Neuronal stem cell (in vitro differentiated cells): ENCODE measurements around the gene TMEM132A.

Experiments
- DNase-seq: peaks from one replicate; pipeline ENCODE4 v3.0.0-alpha.2; 2013; ENCODE audit warnings: low spot score
- H2AFZ ChIP-seq: one replicate; pipeline ENCODE4 v1.6.1; 2013; ENCODE audit warnings: mild to moderate bottlenecking, low read length, inconsistent platforms
- H2AK5ac ChIP-seq: 2 replicates; pipeline ENCODE4 v1.6.1; 2013; ENCODE audit warnings: low read depth, mild to moderate bottlenecking, inconsistent platforms, low read length, moderate library complexity, mixed read lengths
- H2BK120ac ChIP-seq: 2 replicates; pipeline ENCODE4 v1.6.1; 2013; ENCODE audit warnings: low read depth, mild to moderate bottlenecking, inconsistent platforms, low read length, moderate library complexity, mixed read lengths
- H2BK12ac ChIP-seq: one replicate; pipeline ENCODE4 v1.6.1; 2013; ENCODE audit warnings: low read length, inconsistent platforms
- H2BK15ac ChIP-seq: 2 replicates; pipeline ENCODE4 v1.6.1; 2013; ENCODE audit warnings: mild to moderate bottlenecking, low read length, inconsistent platforms, mixed read lengths
- H2BK5ac ChIP-seq: one replicate; pipeline ENCODE4 v1.6.1; 2013; ENCODE audit warnings: inconsistent platforms, mild to moderate bottlenecking, low read length, moderate library complexity
- H3K14ac ChIP-seq: one replicate; pipeline ENCODE4 v1.6.1; 2013; ENCODE audit warnings: low read length, inconsistent platforms
- H3K18ac ChIP-seq: 2 replicates; pipeline ENCODE4 v1.6.1; 2013; ENCODE audit warnings: low read length, inconsistent platforms
- H3K23ac ChIP-seq: 2 replicates; pipeline ENCODE4 v1.6.1; 2013; ENCODE audit warnings: low read depth, mild to moderate bottlenecking, mixed read lengths, low read length, inconsistent platforms; ENCODE audit not compliant: poor library complexity
- H3K27ac ChIP-seq: replicated peaks from 3 replicates; pipeline ENCODE4 v1.5.1; 2013; ENCODE audit warnings: low read length, inconsistent platforms
- H3K27me3 ChIP-seq, 3 experiments: 2 replicates each; pipeline ENCODE4 v1.6.1; 2013; ENCODE audit warnings: low read length in 3 of 3, mild to moderate bottlenecking in 2 of 3, inconsistent platforms in 1 of 3, low read depth in 1 of 3, mixed read lengths in 1 of 3, moderate library complexity in 1 of 3; ENCODE audit not compliant: control insufficient read depth in 3 of 3, insufficient read depth in 3 of 3
- H3K36me3 ChIP-seq, 2 donors: replicated peaks in 1 of 2; 2 replicates each; pipeline ENCODE4 v1.6.1; 2013; ENCODE audit warnings: low read length in 2 of 2; ENCODE audit not compliant: control insufficient read depth in 2 of 2, insufficient read depth in 2 of 2
- H3K4ac ChIP-seq: 2 replicates; pipeline ENCODE4 v1.6.1; 2013; ENCODE audit warnings: inconsistent platforms, mild to moderate bottlenecking, low read length, moderate library complexity
- H3K4me1 ChIP-seq, 2 donors: 1 replicate in 1 of 2; 2 replicates in 1 of 2; pipeline ENCODE4 v1.6.1; 2013; ENCODE audit warnings: low read length in 2 of 2, low read depth in 1 of 2; ENCODE audit not compliant: control insufficient read depth in 2 of 2, insufficient read depth in 1 of 2
- H3K4me2 ChIP-seq: one replicate; pipeline ENCODE4 v1.6.1; 2013; ENCODE audit warnings: mild to moderate bottlenecking, low read length, inconsistent platforms; ENCODE audit not compliant: insufficient read depth, poor library complexity, severe bottlenecking
- H3K4me3 ChIP-seq, 2 donors: 2 replicates each; pipeline ENCODE4 v1.5.1; 2013; ENCODE audit warnings: low read length in 2 of 2, mild to moderate bottlenecking in 2 of 2, inconsistent platforms in 1 of 2, moderate library complexity in 1 of 2
- H3K79me1 ChIP-seq: one replicate; pipeline ENCODE4 v1.6.1; 2013; ENCODE audit warnings: low read depth, mild to moderate bottlenecking, inconsistent platforms, low read length, moderate library complexity
- H3K9ac ChIP-seq: one replicate; pipeline ENCODE4 v1.6.1; 2013; ENCODE audit warnings: mild to moderate bottlenecking, low read depth, low read length, inconsistent platforms; ENCODE audit not compliant: poor library complexity
- H3K9me3 ChIP-seq, 2 donors: replicated peaks in 1 of 2; 2 replicates each; pipeline versions ENCODE3 to v1.6.1; 2013; ENCODE audit warnings: low read length in 2 of 2, mild to moderate bottlenecking in 2 of 2, inconsistent platforms in 1 of 2, low read depth in 1 of 2, mixed read lengths in 1 of 2, moderate library complexity in 1 of 2; ENCODE audit not compliant: control insufficient read depth in 2 of 2, insufficient read depth in 1 of 2
- H4K8ac ChIP-seq: one replicate; pipeline ENCODE4 v1.6.1; 2013; ENCODE audit warnings: low read depth, mild to moderate bottlenecking, inconsistent platforms, low read length, moderate library complexity
- H4K91ac ChIP-seq: one replicate; pipeline ENCODE4 v1.6.1; 2013; ENCODE audit warnings: low read length, low read depth, mild to moderate bottlenecking, inconsistent platforms; ENCODE audit not compliant: poor library complexity
- WGBS, 2 donors: extraction: QIAGEN DNeasy Blood & Tissue Kit; methylation state at CpG; one replicate each; pipeline ENCODE4 v1.1.7; 2013; ENCODE audit warnings: missing lambda C conversion rate in 2 of 2, mixed read lengths in 1 of 2; ENCODE audit not compliant: insufficient read length in 2 of 2, insufficient replicate concordance in 1 of 2; ENCODE audit errors: extremely low coverage in 2 of 2; 5-methylcytosine and 5-hydroxymethylcytosine counted together

TMEM132A gene

DNA sequence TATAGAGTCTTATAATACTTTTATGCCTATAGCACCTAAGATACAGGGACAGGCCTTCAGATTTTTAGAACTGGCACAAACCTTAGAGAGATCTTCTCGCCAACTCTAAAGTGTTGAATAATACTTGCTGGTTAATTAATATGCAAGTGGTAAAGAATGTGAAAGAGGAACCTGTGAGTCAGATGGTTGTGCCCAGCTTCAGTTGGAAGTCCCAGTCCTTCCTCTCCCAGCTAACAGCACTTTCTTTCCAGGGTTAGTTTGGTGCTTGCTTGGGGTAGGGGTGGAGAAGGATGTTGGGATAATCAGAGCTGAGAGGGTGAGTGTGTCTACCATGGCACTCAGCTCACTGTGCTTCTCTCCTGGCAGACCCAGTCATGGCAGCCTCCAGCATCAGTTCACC is 4.9 kb upstream of the TMEM132A start:
- Histone ChIP-seq H2BK15ac (no peak overlapping the region), H2BK12ac (no peak overlapping the region), H2AFZ (no peak overlapping the region), H3K9ac (no peak overlapping the region), H3K4ac (no peak overlapping the region), H2BK5ac (no peak overlapping the region), H3K27me3 (no peaks in the 10 kb centered on the region), H3K9me3 (no peaks in the 10 kb centered on the region), H4K91ac (no peak overlapping the region), H3K27ac (no peak overlapping the region), H3K18ac (no peak overlapping the region), H3K79me1 (peaks cover 9% of the 10 kb centered on the region), H3K14ac (no peak overlapping the region), H2AK5ac (no peak overlapping the region), H3K4me2 (no peak overlapping the region), H4K8ac (no peak overlapping the region), H3K36me3 (peaks cover 32 to 76% of the 10 kb centered on the region in 2 donors), H3K23ac (no peak overlapping the region), H3K4me3 (no peak overlapping the region), H3K4me1 (peaks cover 12% of the 10 kb centered on the region in 2 donors), H2BK120ac (no peak overlapping the region)
- no CpG with 5 or more reads among the region's 1 CpG for WGBS, 2 donors
- DNase-seq: no peak

DNA sequence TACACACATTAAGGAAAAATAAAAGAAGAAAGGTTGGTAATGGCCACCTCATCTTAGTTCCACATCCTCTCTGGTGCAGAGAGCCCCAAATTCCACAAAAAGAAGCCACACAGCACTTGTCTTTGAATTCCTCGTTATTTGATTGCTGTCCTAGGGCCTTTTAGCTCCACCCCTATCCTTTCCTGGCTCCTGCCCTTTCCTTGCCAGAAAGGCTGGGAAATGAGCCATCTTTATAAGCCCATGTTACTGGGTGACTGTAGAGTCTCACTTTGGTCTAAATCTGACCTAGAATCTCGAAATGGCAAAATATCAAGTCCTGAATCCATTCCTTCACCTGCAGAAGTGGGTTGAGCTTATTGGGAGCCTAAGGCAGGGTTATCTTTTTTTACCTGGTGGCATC is 4.3 kb upstream of the TMEM132A start:
- peaks cover 5% of the 10 kb centered on the region for H3K79me1 ChIP-seq
- no peak overlapping the region for H2BK5ac ChIP-seq
- peaks cover 12% of the 10 kb centered on the region in 2 donors for H3K4me1 ChIP-seq
- H3K27ac ChIP-seq: no peak overlapping the region
- H3K14ac ChIP-seq: no peak overlapping the region
- no peaks in the 10 kb centered on the region for H3K9me3 ChIP-seq
- H2BK120ac ChIP-seq: no peak overlapping the region
- no peak overlapping the region for H2AFZ ChIP-seq
- WGBS, 2 donors: no CpG with 5 or more reads among the region's 2 CpGs
- no peak overlapping the region for H2AK5ac ChIP-seq
- H3K4ac ChIP-seq: no peak overlapping the region
- no peaks in the 10 kb centered on the region for H3K27me3 ChIP-seq
- H3K4me2 ChIP-seq: no peak overlapping the region
- DNase-seq: no peak
- H3K18ac ChIP-seq: no peak overlapping the region
- H3K9ac ChIP-seq: no peak overlapping the region
- no peak overlapping the region for H2BK15ac ChIP-seq
- no peak overlapping the region for H3K23ac ChIP-seq
- H2BK12ac ChIP-seq: no peak overlapping the region
- no peak overlapping the region for H4K8ac ChIP-seq
- no peak overlapping the region for H4K91ac ChIP-seq
- H3K36me3 ChIP-seq: peaks cover 32 to 76% of the 10 kb centered on the region in 2 donors
- H3K4me3 ChIP-seq: no peak overlapping the region

DNA sequence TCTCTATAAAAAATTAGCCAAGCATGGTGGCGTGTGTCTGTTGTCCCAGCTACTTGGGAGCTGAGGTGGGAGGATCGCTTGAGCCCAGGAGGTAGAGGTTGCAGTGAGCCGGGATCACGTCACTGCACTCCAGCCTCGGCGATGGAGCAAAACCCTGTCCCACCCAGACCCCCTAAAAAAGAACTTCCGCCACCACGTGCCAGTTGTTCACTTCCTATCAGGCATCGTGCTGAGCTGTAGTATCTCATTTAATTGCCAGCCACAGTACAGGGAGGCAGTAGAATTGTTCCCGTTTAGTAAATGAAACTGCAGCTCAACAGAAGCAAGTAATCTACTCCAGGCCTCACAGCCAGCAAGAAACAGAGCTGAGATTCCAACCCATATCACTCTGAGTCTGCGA is 3.0 kb upstream of the TMEM132A start:
- H3K27ac ChIP-seq: no peak overlapping the region
- no peak overlapping the region for H2AK5ac ChIP-seq
- H3K27me3 ChIP-seq: no peaks in the 10 kb centered on the region
- no peak for DNase-seq
- no peak overlapping the region for H2BK120ac ChIP-seq
- H4K91ac ChIP-seq: no peak overlapping the region
- no peak overlapping the region for H3K18ac ChIP-seq
- WGBS, 2 donors: no CpG with 5 or more reads among the region's 11 CpGs
- no peak overlapping the region for H3K23ac ChIP-seq
- H2BK12ac ChIP-seq: no peak overlapping the region
- peaks cover 14 to 15% of the 10 kb centered on the region in 2 donors for H3K4me1 ChIP-seq
- H3K9me3 ChIP-seq: no peaks in the 10 kb centered on the region
- no peak overlapping the region for H2BK15ac ChIP-seq
- no peak overlapping the region for H3K4ac ChIP-seq
- H3K36me3 ChIP-seq: peaks cover 32 to 72% of the 10 kb centered on the region in 2 donors
- no peak overlapping the region for H2AFZ ChIP-seq
- H3K79me1 ChIP-seq: peaks cover 5% of the 10 kb centered on the region
- peak overlapping the region; percentile 54 for H3K9ac ChIP-seq
- no peak overlapping the region for H4K8ac ChIP-seq
- H3K14ac ChIP-seq: no peak overlapping the region
- no peak overlapping the region for H2BK5ac ChIP-seq
- H3K4me2 ChIP-seq: no peak overlapping the region
- no peak overlapping the region for H3K4me3 ChIP-seq

DNA sequence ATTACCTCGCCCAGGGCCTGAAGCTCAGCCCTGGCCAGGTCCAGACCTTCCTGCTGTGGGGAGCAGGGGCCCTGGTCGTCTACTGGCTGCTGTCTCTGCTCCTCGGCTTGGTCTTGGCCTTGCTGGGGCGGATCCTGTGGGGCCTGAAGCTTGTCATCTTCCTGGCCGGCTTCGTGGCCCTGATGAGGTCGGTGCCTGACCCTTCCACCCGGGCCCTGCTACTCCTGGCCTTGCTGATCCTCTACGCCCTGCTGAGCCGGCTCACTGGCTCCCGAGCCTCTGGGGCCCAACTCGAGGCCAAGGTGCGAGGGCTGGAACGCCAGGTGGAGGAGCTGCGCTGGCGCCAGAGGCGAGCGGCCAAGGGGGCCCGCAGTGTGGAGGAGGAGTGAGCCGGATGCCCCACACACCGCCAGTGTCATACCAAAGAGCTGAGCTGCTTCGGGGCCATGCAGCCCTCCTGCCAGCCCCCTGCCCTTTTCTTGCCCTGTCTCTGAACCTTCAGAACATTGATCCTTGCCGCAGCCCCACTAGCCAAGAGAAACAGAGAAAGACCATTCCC is 2.4 kb upstream of the TMEM132A start:
- H3K4ac ChIP-seq: no peak overlapping the region
- no peak overlapping the region for H2BK5ac ChIP-seq
- no peak overlapping the region for H4K91ac ChIP-seq
- no peak overlapping the region for H2BK120ac ChIP-seq
- H4K8ac ChIP-seq: no peak overlapping the region
- H3K9me3 ChIP-seq: no peaks in the 10 kb centered on the region
- no peak overlapping the region for H2BK12ac ChIP-seq
- peak overlapping the region; percentile 54 for H3K9ac ChIP-seq
- no peak overlapping the region for H3K27ac ChIP-seq
- no peak overlapping the region for H3K14ac ChIP-seq
- no peak overlapping the region for H3K4me2 ChIP-seq
- no peak overlapping the region for H2AFZ ChIP-seq
- DNase-seq: no peak
- no peak overlapping the region for H3K18ac ChIP-seq
- H3K4me1 ChIP-seq: peaks cover 11 to 15% of the 10 kb centered on the region in 2 donors
- H3K23ac ChIP-seq: no peak overlapping the region
- no peaks in the 10 kb centered on the region for H3K27me3 ChIP-seq
- no CpG with 5 or more reads among the region's 23 CpGs for WGBS, 2 donors
- H2BK15ac ChIP-seq: no peak overlapping the region
- H2AK5ac ChIP-seq: no peak overlapping the region
- H3K36me3 ChIP-seq: peaks cover 36 to 73% of the 10 kb centered on the region in 2 donors
- peaks cover 7% of the 10 kb centered on the region for H3K79me1 ChIP-seq
- H3K4me3 ChIP-seq: no peak overlapping the region
